Kidney epithelial cell (primary cell): ENCODE data around the gene ZNF280A. TPM values are rescaled to one million over a fixed set of nuclear protein-coding genes. Genes with fewer than 3 reads are reported as not detected.

Experiments used
- DNase-seq: peaks from one replicate; pipeline ENCODE4 v3.0.0-alpha.2; 2010; ENCODE audit warnings: low read depth
- H3K27me3 ChIP-seq: 2 replicates; pipeline ENCODE4 v1.6.0; 2011; ENCODE audit warnings: low read length; ENCODE audit not compliant: control insufficient read depth, insufficient read depth
- H3K36me3 ChIP-seq: 2 replicates; pipeline ENCODE4 v1.5.1; 2011; ENCODE audit warnings: low read length; ENCODE audit not compliant: control insufficient read depth, insufficient read depth
- H3K4me3 ChIP-seq: 2 replicates; pipeline ENCODE4 v1.5.1; 2011; ENCODE audit warnings: low read depth, mild to moderate bottlenecking, control low read depth, low read length
- CTCF ChIP-seq: IDR thresholded peaks from 2 replicates; pipeline ENCODE4 v1.5.1; 2011; ENCODE audit warnings: mild to moderate bottlenecking, moderate library complexity, low read length, control low read depth, inconsistent platforms; ENCODE audit not compliant: insufficient read depth, poor library complexity, severe bottlenecking
- total RNA-seq: library from RNA; depleted of rRNA; stranded (reverse); fragments of >200 nt; gene quantifications from 2 replicates; pipeline ENCODE4 v1.2.3, GENCODE V29; 2015

ZNF280A gene
- total RNA-seq, 1 donor from 2014 or later, result not detected

GRCh38 chr22:22553141-22553540 lies 33.1 kb upstream of the ZNF280A start:
- TF ChIP-seq CTCF, result no peak
- no peak for DNase-seq
- peaks cover 1% of the 10 kb centered on the region for H3K27me3 ChIP-seq
- no peaks in the 10 kb centered on the region for H3K36me3 ChIP-seq
- no peak overlapping the region for H3K4me3 ChIP-seq

GRCh38 chr22:22552630-22553029 lies 32.6 kb upstream of the ZNF280A start:
- no peak overlapping the region for H3K4me3 ChIP-seq
- peaks cover 3% of the 10 kb centered on the region for H3K27me3 ChIP-seq
- no peak for DNase-seq
- no peaks in the 10 kb centered on the region for H3K36me3 ChIP-seq
- no peak for TF ChIP-seq CTCF

- TF ChIP-seq CTCF, result no peak
- H3K27me3 ChIP-seq, result peaks cover 3% of the 10 kb centered on the region
- no peak overlapping the region for H3K4me3 ChIP-seq
- H3K36me3 ChIP-seq, result no peaks in the 10 kb centered on the region
- no peak for DNase-seq
Measured at GRCh38 chr22:22550789-22551434, 30.8 kb upstream of the ZNF280A start.

- no peak for DNase-seq
- no peak overlapping the region for H3K4me3 ChIP-seq
- TF ChIP-seq CTCF, result no peak
- H3K36me3 ChIP-seq, result no peaks in the 10 kb centered on the region
- H3K27me3 ChIP-seq, result peaks cover 3% of the 10 kb centered on the region
Measured at GRCh38 chr22:22548910-22549309, 28.8 kb upstream of the ZNF280A start.

DNA sequence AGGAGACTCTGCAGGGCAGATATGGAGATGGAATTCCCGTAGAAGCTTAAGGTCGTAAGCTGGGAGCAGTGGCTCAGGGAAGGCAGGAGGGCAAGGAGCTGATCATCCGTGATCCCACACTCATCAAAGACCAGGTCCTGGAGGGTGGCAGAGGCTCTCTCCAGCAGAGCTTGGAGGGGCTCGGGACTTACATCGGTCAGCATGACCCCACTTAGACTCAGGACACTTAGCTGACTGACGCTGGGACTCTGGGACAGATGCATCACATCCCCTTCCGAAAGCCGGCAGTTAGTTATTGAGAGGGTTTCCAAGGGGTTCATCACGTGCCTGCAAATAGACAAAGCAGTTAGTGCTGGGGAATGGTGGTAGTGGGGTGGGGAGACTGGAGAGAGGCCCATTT lies 28.2 kb upstream of the ZNF280A start:
- Histone ChIP-seq H3K36me3 (no peaks in the 10 kb centered on the region), H3K4me3 (no peak overlapping the region), H3K27me3 (peaks cover 3% of the 10 kb centered on the region)
- TF ChIP-seq CTCF, result no peak
- no peak for DNase-seq

GRCh38 chr22:22547692-22548300 lies 27.7 kb upstream of the ZNF280A start:
- Histone ChIP-seq H3K4me3 (no peak overlapping the region), H3K36me3 (no peaks in the 10 kb centered on the region), H3K27me3 (peaks cover 3% of the 10 kb centered on the region)
- no peak for DNase-seq
- no peak for TF ChIP-seq CTCF
